ENCODE results near the gene SDF4.

Gene SDF4

DNA sequence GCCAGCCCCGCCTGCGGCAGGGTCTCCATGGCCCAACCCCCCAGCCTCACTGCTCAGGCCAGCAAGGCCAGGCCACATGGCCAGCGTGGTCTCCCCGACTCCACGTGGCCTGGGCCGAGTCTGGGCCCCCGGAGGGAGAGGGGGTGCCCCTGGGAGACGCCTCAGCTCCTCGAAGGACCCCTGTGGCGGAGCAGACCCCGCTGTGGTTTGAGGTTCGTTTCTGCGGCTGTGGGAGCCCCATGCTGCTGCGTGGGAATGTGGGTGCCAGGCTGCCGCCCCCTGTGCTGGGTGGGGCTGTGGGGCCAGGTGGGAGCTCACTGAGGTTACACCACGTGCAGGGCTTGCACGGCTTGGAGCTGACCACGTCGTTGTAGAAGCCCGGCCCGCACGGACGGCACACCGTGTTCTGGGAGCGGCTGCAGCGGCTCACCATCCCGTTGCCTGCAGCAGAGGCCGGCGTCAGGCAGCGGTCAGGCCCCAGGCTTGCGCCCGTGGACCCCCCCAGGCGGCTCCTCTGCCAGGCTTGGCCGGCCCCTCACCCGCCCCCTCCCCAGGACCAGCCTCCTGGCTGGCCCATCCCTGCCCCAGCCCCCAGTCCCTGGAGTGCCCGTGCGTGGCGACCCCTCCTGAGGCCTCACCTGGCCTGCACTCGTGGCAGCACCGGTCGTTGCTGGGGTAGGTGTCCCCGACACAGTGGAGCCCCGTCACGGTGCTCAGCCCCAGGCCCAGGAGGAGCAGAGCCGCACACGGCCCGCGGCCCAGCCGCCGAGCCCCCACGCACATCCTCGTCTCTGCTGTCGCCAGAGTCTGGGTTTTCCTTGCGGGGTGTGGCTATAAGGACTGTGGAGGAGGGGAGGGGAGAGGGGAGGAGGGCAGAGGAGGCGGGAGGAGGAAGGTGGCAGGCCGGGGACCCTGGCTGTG, 18.2 kb downstream of the SDF4 start, which contains the start of gene TNFRSF4:
TSS of gene TNFRSF4 (minus strand) at position 809 of the 921 bp plus-strand sequence. CDS start at position 783, 26 bp downstream.
- Histone ChIP-seq H3K4me3 (ENCODE audit: low read length) (no peak within 1 kb of the TSS), H3K4me2 (ENCODE audit: low read length) (no peak within 1 kb of the TSS), H3K4me1 (ENCODE audit: control insufficient read depth, low read length) (peaks cover 20% of the 10 kb centered on the region), H3K79me2 (ENCODE audit: control insufficient read depth, low read length) (no peaks in the 10 kb centered on the region), H4K20me1 (ENCODE audit: control insufficient read depth, insufficient read depth, low read depth, low read length) (no peaks in the 10 kb centered on the region), H3K27ac (ENCODE audit: low read depth, low read length) (no peak within 1 kb of the TSS), H3K9me2 (replicated peaks; ENCODE audit: control insufficient read depth, low read length) (no peaks in the 10 kb centered on the region), H3K9me3 (ENCODE audit: control insufficient read depth, insufficient read depth, low read length) (no peaks in the 10 kb centered on the region), H3K27me3 (ENCODE audit: control insufficient read depth, low read length) (peaks cover 15% of the 10 kb centered on the region), H3K36me3 (ENCODE audit: control insufficient read depth, low read length) (peaks cover 14% of the 10 kb centered on the region), H3F3A (ENCODE audit: control insufficient read depth, insufficient read depth) (no peaks in the 10 kb centered on the region)
- no peak for TF ChIP-seq EZH2phosphoT487 (IDR thresholded peaks at IDR 0.05; ENCODE audit: borderline replicate concordance, low read length)
- TF ChIP-seq, protein P1, sequence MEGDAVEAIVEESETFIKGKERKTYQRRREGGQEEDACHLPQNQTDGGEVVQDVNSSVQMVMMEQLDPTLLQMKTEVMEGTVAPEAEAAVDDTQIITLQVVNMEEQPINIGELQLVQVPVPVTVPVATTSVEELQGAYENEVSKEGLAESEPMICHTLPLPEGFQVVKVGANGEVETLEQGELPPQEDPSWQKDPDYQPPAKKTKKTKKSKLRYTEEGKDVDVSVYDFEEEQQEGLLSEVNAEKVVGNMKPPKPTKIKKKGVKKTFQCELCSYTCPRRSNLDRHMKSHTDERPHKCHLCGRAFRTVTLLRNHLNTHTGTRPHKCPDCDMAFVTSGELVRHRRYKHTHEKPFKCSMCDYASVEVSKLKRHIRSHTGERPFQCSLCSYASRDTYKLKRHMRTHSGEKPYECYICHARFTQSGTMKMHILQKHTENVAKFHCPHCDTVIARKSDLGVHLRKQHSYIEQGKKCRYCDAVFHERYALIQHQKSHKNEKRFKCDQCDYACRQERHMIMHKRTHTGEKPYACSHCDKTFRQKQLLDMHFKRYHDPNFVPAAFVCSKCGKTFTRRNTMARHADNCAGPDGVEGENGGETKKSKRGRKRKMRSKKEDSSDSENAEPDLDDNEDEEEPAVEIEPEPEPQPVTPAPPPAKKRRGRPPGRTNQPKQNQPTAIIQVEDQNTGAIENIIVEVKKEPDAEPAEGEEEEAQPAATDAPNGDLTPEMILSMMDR (IDR thresholded peaks at IDR 0.05; ENCODE audit: low read depth, low read length, poor library complexity, severe bottlenecking): no peak

DNA sequence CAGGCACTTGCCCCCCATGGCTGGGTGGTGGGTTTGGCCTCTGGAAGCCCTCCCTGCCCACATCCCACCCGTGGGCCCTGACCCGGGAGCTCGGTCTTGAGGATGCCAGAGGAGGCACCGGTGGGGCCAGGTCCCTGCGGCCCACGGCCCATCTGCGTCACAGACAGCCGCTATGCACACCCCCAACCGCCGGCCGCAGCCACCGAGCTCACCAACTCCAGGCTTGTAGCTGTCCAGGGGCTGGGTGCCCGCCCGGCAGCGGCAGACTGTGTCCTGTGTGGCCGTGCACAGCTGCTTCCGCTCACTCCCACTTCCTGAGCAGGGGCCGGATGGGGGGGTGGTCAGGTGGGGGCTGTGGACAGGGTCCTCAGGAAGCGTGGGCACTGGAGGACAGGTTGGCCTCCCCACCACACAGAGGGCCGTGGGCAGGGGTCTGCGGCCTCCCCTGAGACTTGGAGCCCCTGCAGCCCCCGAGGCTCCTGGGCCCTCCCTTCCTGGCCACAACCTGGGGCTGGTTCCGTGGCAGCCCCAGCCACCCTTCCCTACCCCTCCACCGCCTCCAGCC, 18.9 kb downstream of the SDF4 start:
- no peak for TF ChIP-seq EZH2phosphoT487 (IDR thresholded peaks at IDR 0.05; ENCODE audit: borderline replicate concordance, low read length)
- TF ChIP-seq, protein P1 (IDR thresholded peaks at IDR 0.05; ENCODE audit: low read depth, low read length, poor library complexity, severe bottlenecking): no peak
- H4K20me1 ChIP-seq (ENCODE audit: control insufficient read depth, insufficient read depth, low read depth, low read length): no peaks in the 10 kb centered on the region
- H3K9me3 ChIP-seq (ENCODE audit: control insufficient read depth, insufficient read depth, low read length): no peaks in the 10 kb centered on the region
- H3K27ac ChIP-seq (ENCODE audit: low read depth, low read length): no peak overlapping the region
- H3K27me3 ChIP-seq (ENCODE audit: control insufficient read depth, low read length): peaks cover 22% of the 10 kb centered on the region
- H3K36me3 ChIP-seq (ENCODE audit: control insufficient read depth, low read length): peaks cover 6% of the 10 kb centered on the region; the same call in 1 of the 2 replicates
- H3K9me2 ChIP-seq (replicated peaks; ENCODE audit: control insufficient read depth, low read length): no peaks in the 10 kb centered on the region
- H3K4me3 ChIP-seq (ENCODE audit: low read length): no peak overlapping the region
- no peaks in the 10 kb centered on the region for H3K79me2 ChIP-seq (ENCODE audit: control insufficient read depth, low read length)
- no peak overlapping the region for H3K4me2 ChIP-seq (ENCODE audit: low read length)
- H3K4me1 ChIP-seq (ENCODE audit: control insufficient read depth, low read length): peaks cover 25% of the 10 kb centered on the region
- H3F3A ChIP-seq (ENCODE audit: control insufficient read depth, insufficient read depth): no peaks in the 10 kb centered on the region

DNA sequence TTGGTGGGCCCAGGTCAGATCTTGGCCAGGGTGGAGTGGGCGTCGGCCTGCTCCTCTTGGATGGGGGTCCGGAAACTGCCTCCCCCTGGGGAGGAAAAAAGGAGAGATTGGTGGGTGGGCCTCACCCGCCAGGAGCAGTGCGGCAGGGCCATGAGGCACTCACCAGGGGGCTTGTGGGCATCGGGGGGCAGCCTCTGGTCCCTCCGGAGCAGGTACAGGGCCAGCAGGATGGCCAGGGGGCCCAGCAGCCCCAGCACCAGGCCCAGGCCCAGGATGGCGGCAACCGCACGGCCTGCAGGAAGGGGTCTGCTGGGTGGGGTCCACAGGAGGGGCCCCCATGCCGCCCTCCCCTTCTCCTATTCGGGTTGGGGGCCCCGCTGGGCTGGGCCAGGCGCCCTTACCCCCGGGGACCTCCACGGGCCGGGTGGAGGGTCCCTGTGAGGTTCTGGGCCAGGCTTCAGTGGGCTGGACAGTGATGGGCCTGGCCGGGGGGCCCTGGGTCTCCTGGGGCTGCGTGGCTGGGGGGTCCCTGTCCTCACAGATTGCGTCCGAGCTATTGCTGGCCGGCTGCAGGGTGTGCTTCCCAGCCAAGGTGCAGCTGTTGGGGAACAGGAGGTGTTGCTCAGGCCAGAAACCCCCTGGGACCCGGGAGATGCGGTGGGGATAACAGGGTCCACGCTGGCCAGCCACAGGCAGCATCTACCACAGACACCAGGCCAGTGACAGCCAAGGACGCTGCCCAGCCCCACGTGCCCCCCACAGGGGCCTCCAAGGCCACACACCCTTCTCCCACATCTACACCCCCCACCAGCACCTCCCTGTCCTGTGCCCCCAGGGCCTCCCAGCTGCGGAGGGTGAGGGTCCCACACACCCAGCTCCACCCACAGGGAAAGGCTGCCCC, 20.0 kb downstream of the SDF4 start:
- H3F3A ChIP-seq (ENCODE audit: control insufficient read depth, insufficient read depth): no peaks in the 10 kb centered on the region
- no peak overlapping the region for H3K4me3 ChIP-seq (ENCODE audit: low read length)
- peaks cover 3% of the 10 kb centered on the region; the same call in 1 of the 2 replicates for H3K36me3 ChIP-seq (ENCODE audit: control insufficient read depth, low read length)
- peaks cover 33% of the 10 kb centered on the region for H3K27me3 ChIP-seq (ENCODE audit: control insufficient read depth, low read length)
- H3K27ac ChIP-seq (ENCODE audit: low read depth, low read length): no peak overlapping the region
- H3K4me2 ChIP-seq (ENCODE audit: low read length): no peak overlapping the region
- H3K4me1 ChIP-seq (ENCODE audit: control insufficient read depth, low read length): peaks cover 29% of the 10 kb centered on the region
- H3K79me2 ChIP-seq (ENCODE audit: control insufficient read depth, low read length): no peaks in the 10 kb centered on the region
- no peaks in the 10 kb centered on the region for H3K9me3 ChIP-seq (ENCODE audit: control insufficient read depth, insufficient read depth, low read length)
- H3K9me2 ChIP-seq (replicated peaks; ENCODE audit: control insufficient read depth, low read length): no peaks in the 10 kb centered on the region
- 0 out of 2 replicates have a peak, but pooled peaks cover 2% of the 10 kb centered on the region for H4K20me1 ChIP-seq (ENCODE audit: control insufficient read depth, insufficient read depth, low read depth, low read length)
- no peak for TF ChIP-seq EZH2phosphoT487 (IDR thresholded peaks at IDR 0.05; ENCODE audit: borderline replicate concordance, low read length)
- TF ChIP-seq, protein P1 (IDR thresholded peaks at IDR 0.05; ENCODE audit: low read depth, low read length, poor library complexity, severe bottlenecking): no peak
